Left forelimb (tissue), 1 donor: ENCODE measurements around the gene PHF10.
"Not testable (repeated sequence)": the region's sequence is repeated elsewhere in the genome, so short reads cannot be mapped to it uniquely, and the experiment has no call there.

Source experiments
- DNase-seq: peaks from one replicate; pipeline ENCODE4 v3.0.0-alpha.2; 2018; ENCODE audit warnings: low spot score

Gene PHF10

GRCh38 chr6:169724494-169725124 is at the start of gene PHF10:
TSS of gene PHF10 (minus strand) at chr6:169724500. CDS start at chr6:169723931, 569 bp downstream.
- peak; percentile 94 for DNase-seq

DNA sequence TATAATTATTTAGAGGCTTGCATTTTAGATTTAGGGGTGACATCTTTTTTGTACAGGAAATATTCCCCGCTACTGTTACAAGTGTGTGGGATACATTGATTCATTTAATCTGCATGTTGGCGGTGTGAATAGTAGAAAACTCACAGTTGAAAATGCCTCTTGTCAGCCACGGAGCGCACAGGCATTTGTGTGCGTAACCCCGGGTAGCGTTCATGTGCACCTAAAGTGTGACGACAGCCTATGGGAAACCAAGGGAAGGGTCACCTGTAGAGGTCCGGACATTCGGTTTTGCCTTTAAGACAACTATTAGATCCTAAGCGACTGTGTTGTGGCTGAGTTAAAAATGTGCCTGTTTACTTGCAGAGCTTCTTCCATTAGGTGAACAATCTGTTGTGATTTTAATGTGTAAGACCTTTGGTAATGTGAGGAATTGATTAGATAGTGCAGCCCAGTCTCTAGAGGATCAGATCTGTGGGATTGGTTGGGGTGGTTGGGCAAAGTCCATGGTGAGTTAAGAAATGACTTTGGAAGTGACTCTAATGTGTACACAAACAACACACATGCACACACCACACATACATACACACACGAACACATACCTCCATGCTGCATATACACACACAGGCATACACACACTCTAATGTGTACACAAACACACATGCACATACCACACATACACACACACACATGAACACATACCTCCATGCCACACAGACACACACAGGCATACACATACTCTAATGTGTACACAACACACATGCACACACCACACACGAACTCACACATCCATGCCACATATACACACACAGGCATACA is 42.8 kb upstream of the PHF10 start:
- DNase-seq, result no peak

DNA sequence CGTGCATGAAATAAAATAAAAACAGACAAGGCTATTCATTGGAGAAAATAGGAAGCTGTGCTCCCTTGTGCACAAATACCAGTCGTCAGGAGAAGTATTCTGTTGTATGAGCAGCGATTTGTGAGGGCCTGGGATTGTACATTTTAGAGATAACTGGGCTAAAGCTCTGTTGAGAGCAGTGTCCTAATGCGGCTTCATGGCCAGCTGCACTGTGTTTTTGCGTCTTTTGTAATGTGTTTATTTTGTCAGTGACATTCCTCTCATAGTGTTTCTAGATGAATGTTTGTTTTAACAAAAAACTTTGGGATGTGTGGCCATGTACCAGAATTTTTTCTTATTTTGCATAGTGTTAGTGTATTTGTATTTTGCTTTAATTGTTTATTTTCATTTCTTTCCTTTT is 41.9 kb upstream of the PHF10 start:
- no peak for DNase-seq

DNA sequence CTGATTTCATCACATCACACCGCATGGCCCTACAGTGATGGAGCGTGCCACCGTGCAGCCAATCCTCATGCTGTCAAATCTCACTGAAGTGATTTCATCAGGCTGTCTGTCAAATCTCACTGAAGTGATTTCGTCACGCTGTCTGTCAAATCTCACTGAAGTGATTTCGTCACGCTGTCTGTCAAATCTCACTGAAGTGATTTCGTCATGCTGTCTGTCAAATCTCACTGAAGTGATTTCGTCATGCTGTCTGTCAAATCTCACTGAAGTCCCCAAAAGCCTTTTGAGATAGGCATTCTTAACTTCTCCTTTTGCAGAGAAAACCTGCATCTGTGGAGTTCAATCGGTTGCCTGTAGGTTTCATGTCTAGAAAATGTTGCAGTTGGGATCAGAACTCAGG is 41.5 kb upstream of the PHF10 start:
- DNase-seq, result not testable (repeated sequence)

DNA sequence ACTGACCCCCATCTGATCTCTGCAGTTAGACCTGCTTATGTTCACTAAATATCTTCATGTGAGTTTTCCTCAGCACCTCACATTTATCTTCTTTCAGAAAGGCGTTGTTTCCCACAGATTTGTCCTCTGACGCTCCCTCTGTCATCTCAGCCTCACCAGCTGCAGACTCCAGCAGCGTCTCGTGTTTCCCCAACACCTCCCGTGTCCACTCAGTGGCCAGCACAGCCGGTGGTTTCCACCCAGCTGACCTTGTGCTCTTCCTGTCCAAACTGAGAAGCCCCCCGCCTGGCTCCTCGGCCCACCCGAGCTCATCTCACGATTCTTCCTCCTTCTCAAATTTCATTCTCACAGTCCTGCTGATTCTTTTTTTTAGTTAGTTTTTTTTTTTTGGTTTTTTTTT is 39.6 kb upstream of the PHF10 start:
- no peak for DNase-seq

DNA sequence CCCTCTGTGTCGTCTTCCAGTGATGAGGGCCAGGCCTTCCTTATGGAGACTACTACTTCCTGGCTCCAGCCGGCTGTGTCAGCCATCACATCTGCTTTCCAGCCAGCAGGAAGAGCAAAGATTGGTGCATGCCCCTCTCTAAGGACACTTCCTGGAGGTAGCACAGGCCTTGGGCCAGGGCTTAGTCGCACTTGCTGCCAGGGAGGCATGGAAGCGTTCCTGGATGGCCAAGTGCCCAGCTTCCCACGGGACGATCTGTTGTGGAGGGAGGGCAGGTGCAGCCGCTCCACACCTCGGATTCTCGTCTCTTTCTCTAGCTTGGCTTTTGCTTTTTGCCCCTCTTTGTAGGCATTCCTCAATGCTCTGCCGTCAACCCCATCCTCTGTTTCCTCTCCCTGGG is 39.0 kb upstream of the PHF10 start:
- DNase-seq, result no peak

- no peak for DNase-seq
Observed at GRCh38 chr6:169755162-169755561, 30.9 kb upstream of the PHF10 start.

- no peak for DNase-seq
Observed at GRCh38 chr6:169752074-169752623, 27.8 kb upstream of the PHF10 start.

DNA sequence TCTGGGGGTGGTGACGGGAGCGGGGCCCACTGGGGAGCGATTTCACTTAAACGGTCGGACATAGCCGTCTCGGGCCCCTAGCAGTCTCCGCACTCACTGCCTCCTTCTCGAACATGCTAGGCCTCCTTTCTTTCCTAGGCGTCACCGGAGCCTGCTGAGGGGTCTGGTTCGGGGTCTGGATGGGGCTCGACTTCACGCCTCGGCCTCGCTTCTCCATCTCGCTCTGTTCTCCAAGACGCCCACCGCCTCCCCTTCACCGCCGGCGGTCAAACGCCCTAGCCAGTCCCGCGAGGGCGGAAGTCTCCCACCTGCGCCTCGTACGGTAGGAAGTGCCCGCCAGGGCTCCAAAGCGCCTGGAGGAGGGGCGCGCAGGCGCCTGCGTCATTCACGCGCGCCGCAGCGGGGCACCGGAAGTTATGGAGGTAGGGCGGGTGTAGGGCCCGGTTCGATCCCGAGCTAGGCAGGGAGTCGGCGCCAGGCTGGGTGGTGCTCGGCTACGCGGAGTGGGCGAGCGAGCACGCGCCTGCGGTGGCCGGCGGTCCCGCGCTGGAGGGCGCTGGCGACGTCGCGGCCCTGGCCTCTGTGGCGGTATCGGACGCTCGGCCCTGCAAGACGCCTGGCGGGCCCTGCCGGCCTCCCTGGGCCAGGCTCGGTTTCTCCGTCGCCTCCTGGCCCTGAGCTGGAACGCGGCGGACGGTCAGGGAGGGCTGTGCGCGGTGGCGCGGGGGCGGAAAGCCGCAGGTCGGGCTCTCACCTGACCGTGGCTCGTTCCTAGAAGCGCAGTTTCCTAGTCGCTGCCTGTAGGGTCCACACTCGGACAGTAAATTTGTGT is 27.2 kb upstream of the PHF10 start, which contains the start of the genes DYNLT2 and ERMARD:
DYNLT2 (minus strand) TSS at position 331 of the 832 bp plus-strand sequence; CDS start at position 217, 114 bp downstream.
ERMARD (plus strand) TSS at position 381 of the 832 bp plus-strand sequence; CDS start at position 417, 36 bp downstream.
- peak; percentile 97 for DNase-seq

- no peak for DNase-seq
Observed at GRCh38 chr6:169746556-169746955, 22.3 kb upstream of the PHF10 start.

- no peak for DNase-seq
Observed at GRCh38 chr6:169745405-169745804, 21.1 kb upstream of the PHF10 start.

GRCh38 chr6:169741344-169741743 is 17.0 kb upstream of the PHF10 start:
- DNase-seq, result no peak

GRCh38 chr6:169738976-169739529 is 14.8 kb upstream of the PHF10 start:
- no peak for DNase-seq

DNA sequence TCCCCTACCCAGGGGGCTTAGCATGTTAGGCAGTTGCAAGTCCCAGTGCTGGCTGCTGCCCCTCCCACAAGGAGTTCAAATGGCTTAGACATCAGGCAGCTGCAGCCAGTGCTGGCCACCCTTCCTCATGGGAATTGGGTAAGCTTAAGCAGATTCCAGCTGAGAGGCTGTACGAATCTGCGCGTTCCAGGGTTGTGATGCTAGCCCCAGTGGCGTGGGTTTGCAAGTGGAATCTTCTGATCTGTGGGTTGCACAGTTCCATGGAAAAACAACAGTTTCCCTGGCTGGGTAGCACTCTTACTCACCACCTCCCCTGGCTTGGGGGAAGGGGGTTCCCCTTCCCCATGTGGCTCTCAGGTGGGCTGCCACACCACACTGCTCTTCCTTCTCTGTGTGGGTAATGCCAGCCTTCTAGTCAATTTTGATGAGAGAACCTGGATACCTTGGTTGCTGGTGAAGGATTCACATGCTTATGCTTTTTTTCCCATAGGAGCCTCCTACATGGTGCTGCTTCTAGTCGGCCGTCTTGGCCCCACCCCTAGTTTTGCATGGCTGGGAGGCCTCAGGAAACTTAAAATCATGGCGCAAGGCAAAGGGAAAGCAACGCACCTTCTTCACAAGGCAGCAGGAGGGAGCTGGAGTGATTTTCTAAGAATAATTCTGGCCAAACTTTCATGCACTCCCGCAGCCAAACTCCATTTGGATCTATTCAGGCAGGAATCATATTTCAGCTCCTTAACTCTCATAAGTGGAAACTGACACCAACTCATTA is 14.1 kb upstream of the PHF10 start:
- no peak for DNase-seq

DNA sequence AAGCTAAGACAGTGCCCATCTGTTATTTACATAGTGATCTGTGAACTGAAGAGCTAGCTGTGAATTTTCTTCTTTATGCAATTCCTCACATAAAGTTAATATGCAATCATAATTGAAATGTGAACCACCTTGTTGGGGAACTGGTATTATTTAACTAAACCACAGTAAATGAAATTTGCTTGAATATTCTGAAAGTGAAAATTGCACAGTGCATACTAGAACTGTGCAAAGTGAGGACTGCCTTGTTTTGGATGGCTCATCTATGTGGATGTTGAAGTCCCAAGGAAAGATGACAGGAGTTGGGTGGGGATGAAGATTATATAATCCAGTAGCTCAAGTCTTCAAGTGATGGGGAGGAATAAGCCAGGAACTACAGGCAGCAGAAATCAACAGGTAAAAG is 5.7 kb upstream of the PHF10 start:
- DNase-seq, result no peak

GRCh38 chr6:169726963-169727362 is 2.7 kb upstream of the PHF10 start:
- DNase-seq, result no peak

GRCh38 chr6:169726049-169726400 is 1.7 kb upstream of the PHF10 start:
- no peak for DNase-seq

DNA sequence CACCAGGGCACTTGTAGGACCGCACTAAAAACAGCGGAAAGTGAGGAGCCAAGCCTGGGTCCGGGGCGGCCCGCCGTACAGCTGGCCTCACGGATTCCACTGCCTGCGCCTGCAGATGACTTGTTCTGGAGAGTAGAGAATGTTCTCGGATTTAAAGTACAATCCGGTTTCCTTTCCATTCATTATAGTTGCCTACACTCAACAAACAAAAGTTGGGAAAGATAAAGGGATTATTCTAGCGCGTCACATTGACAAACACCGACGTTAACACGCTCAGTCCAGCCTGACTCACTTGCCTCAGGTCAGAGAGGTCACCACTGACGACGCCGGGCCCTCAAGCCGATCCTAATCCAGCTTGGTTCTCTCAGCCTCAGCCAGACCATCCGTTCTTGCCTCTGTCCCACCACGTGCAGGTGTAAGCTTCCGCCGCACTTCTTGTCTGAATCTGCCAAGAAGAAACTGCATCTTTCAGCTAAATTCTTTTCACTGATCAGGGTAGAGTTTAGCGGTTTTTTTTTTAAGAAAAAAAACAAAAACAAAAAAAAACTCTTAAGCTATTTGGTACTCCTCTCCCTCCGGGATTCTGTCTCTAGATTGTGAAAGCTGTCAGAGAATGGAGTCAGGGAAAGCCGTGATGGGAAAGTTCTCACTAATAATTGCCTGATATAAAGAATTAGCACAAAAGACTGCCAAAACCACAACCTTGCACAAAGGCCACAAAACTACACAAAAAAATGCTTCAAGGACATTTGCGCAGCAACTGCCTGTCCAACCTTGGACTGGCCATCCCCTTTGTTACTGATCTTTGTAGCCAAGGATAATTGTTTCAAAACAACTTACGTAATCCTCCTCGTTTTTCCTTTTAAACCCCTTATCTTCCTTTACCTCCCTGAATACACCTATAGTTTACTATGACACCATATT is 1.1 kb upstream of the PHF10 start:
- no peak for DNase-seq

DNA sequence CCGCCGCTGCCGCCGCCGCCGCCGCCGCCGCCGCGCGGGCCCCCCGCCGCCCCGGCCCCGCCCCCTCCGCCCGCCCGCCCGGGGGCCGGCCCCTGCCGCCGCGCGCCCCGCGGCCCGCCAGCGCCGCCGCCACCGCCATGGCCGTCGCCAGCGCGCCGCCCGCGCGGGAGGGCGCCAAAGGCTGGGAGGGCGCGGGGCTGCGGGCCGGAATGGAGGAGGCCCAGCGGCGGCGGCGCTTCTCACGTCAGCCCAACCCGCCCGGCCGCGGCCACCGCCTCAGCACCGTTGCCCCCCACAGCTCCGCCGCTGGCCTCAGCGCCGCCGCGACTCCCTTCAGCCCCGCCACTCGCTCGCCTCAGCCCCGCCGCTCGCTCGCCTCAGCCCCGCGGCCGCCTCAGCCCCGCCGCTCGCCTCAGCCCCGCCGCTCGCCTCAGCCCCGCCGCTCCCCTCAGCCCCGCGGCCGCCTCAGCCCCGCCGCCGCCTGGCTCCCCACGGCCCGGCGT is 258 bp downstream of the PHF10 start:
- DNase-seq, result no peak
